HG02798 (cell line): ENCODE results near the gene HOXB6.

Experiments used
- ATAC-seq: cut with Tn5 transposase; IDR thresholded peaks from one replicate; pipeline ENCODE4 v1.9.1; 2021; ENCODE audit warnings: mild to moderate bottlenecking; ENCODE audit not compliant: unreplicated experiment, poor library complexity

Gene HOXB6

GRCh38 chr17:48570325-48571023 is 34.3 kb downstream of the HOXB6 start:
- ATAC-seq: no peak

DNA sequence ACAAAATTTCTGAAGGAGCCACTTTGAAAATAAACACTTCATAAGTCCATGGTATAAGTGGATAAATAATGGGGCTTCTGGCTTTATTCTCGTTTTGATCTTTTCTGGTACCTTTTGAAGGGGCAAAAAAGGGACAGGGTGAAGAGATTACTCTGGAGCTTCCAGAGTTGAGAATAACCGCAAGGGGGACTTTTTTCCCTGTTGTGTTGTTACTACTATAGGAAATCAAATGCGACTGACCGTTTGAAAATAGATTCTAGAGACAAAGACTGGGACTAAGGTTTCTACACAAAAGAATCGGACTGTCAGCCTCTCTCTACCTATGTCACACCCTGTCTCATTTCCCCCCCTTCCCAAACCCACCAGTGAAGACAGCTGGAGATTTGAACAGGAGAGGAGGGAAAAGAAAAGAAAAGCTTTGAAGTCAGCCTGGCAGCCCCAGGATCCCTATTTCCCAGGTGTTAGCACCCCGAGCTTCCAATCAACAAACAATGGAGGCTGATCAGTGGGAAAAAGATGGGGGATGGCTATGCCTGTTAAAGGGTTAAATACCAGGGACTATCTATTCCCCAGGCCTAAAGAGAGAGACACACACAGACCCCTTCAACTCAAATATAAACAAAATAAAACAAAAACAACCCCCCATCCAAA is 35.0 kb downstream of the HOXB6 start:
- ATAC-seq: no peak

- no peak for ATAC-seq
Measured at GRCh38 chr17:48569240-48569582, 35.6 kb downstream of the HOXB6 start.

DNA sequence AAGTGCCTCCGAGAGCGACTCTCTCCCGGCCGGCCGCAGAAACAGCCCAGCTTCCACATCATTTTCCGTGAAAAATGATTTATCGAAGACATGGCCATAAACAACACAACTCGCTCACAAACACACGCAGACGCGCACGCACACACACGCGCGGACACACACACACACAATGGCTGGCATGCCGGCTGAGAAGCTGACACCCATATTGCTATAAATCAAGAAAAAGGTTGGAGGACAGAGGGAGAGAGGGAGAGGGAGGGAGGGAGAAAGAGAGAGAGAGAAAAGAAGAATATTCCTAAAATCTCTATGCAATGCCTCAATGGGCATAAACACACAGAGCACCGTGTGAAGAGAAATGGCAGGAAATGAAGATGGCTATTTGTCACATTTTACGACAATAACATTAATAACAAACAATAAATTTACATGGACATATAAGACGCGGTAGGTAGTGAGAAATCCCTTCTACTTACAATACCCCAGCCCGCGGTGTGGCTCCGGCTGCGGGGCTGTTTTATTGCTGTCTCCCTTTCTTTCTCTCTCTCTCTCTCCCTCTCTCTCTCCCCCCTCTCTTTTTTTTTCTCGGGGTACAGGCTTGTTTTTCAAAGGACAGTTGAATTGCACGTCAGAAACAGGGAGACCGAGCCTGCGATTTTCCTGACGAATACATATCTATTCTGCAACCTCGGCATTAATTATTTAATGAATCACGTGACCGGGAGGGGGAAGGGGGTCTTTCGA is 36.1 kb downstream of the HOXB6 start:
- no peak for ATAC-seq

- no peak for ATAC-seq
Measured at GRCh38 chr17:48567646-48568354, 37.0 kb downstream of the HOXB6 start.

- ATAC-seq: no peak
Measured at GRCh38 chr17:48567209-48567608, 37.6 kb downstream of the HOXB6 start.

GRCh38 chr17:48566717-48567116 is 38.1 kb downstream of the HOXB6 start:
- ATAC-seq: no peak

DNA sequence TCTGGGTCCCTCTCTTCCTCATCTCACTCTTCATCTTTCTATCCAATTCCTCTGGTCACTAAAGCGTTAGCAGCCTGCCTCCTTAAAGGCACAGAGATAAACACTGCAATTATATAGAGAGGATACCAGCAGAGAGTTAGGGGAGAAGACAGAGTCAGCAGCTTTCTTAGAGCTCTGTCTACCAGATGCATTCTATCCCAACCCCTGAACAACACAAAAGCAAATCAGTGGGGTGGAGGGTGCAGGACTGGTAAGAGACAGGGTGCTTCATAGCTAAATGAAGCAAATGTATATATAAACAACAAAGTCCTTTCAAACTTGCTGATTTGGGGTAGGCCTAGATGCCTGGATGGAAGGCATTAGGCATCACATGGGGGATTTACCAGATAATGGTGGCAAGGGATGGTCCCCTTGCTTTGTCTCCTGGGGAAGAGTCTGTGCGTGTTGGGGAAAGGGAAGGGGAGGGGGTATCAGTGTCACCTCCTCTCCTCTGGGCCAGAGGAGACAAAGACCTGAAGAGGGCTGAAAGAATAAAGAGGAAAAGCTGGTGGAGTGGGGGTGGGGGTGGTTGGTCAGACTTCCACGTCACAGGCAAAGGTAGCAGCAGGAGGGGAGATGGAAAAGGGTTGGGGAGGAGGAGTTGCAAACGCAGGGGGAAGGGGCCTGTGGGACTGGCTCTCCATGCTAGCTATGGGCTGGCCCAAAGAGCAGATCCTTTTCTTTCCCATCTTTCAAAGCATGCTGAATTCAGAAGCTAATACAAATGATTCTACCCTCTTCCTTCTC is 38.7 kb downstream of the HOXB6 start:
- ATAC-seq: no peak

GRCh38 chr17:48565022-48565554 is 39.7 kb downstream of the HOXB6 start:
- no peak for ATAC-seq

- ATAC-seq: no peak
Measured at GRCh38 chr17:48564188-48565021, 40.4 kb downstream of the HOXB6 start.

GRCh38 chr17:48563867-48564187 is 41.0 kb downstream of the HOXB6 start:
- no peak for ATAC-seq

GRCh38 chr17:48563385-48563838 is 41.4 kb downstream of the HOXB6 start:
- no peak for ATAC-seq

DNA sequence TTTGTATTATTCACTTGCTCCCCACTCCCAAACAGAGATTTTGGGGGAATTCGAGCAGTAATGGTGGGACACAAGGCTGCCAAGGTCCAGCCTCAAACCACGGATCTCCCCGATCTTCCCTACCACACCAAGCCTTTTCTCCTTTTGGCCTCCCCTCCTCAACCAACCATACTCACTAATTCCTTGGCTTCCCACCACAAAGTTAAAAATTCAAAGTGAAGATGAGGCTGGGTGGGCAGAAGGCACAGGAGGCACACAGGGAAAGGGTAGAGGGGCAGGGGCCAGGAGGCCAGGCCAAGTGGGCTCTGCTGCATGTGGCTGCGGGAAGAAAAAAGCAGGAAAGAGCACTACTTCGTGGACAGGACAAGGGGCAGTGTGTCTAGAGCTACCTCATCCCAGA is 41.9 kb downstream of the HOXB6 start:
- ATAC-seq: no peak

DNA sequence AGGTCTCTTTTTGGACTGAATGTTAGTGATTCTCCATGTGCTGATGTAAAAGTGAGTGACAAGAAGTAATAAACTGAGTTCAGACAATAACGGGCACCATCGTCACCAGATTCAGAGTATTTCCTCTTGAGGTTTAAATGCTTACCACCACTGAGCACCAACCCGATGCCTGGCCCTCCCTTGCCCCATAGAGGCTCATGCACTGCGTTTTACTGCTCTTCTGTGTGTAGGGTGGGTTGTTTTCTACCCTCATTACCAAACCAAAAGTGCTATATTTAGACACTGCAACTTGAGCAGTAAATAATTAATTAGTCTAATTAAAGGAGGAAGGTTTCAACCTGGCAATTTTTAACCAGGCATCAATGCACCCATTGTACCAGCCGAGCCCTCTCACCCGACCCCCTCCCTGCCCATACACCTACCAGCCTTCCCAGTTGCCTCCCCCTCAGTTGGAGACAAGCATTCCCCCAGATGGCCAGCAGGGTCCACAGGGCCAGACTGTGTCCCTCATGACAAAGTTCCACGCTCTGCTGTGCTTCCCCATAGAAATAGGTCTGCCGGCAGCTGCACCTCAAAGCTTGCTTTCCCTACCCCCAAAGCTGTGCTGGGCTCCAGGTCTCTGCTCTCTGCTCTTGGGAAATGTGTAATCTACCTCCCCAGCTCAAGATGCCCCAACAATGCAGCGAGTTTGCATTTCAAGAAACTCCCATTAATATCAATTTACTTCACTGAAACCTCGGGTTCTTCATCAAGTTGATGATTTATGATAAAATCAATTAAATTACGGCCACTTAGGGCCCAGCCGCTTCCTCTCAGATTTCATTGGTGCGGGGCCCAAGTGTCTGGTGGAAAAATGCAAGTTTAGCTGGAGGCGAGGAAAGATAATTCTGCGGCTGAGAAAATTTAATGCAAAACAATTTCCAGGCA is 42.6 kb downstream of the HOXB6 start:
- peak; percentile 38 for ATAC-seq

DNA sequence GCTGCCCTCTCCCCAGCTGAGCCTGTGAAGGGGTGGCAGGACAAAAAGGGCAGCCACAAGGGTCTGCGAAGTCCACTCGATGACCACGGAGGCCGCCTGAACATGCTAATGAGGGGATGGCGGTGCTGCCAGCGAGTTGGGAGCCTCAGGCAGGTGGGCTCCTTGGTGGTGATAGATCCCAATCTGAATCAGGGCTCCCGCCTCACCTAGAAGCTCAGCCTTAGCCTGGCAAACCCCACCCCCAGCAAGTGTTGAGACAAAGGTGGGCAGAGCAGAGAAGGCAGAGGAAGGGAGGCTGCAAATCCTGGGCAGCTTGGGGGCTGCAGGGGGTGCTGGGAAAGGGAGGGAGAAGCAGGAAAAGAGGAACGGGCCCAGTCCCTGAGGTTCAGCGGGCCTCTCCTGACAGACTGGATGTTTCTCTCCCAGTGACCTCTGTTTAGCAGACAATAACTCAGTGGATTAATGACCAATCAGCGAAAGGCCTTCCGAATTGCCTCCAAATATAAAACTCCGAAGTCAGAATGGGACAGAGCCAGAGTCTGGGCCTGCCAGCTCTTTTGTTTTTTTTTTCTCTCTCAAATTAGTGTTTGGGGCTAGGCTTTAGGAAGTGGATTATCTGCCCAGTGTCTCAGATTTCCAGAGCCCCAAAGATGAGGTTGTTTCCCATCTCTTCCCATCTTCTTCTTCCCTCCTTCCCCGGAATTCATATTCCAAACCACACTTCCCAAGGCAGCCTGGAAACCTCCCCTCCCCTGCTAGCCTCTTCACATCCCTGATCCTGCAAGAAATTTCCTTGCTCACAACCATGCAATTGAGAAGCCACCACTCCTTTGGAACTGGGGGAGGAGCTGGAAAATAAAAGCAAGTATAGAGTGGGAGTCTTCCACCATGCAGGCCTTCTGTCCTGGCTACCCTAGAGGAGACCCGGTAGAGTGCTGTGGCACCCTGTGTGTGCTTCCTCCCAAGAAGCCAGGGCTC is 44.7 kb downstream of the HOXB6 start:
- ATAC-seq: no peak

- no peak for ATAC-seq
Measured at GRCh38 chr17:48559122-48559839, 45.5 kb downstream of the HOXB6 start.

GRCh38 chr17:48558831-48559121 is 46.0 kb downstream of the HOXB6 start:
- ATAC-seq: no peak
